Suprapubic skin (tissue), 4 donors: ENCODE results near the gene HNRNPH1. TPM values are rescaled to one million over a fixed set of nuclear protein-coding genes. Genes with fewer than 3 reads are reported as not detected.

Experiments
- DNase-seq, 2 donors: peaks; one replicate each; pipeline ENCODE4 v3.0.0-alpha.2; 2019; ENCODE audit warnings: low spot score in 2 of 2
- H3K27ac ChIP-seq: fragments of 200-600 bp; sonication (generic); one replicate; pipeline ENCODE4 v1.5.1; 2019
- H3K27me3 ChIP-seq: fragments of 200-600 bp; sonication (generic); one replicate; pipeline ENCODE4 v1.5.1; 2019
- H3K36me3 ChIP-seq: fragments of 200-600 bp; sonication (generic); one replicate; pipeline ENCODE4 v1.5.1; 2019
- H3K4me1 ChIP-seq: fragments of 200-600 bp; sonication (generic); one replicate; pipeline ENCODE4 v1.5.1; 2019
- H3K4me3 ChIP-seq: fragments of 200-600 bp; sonication (generic); one replicate; pipeline ENCODE4 v1.5.1; 2019; ENCODE audit warnings: mild to moderate bottlenecking
- H3K9me3 ChIP-seq: fragments of 200-600 bp; sonication (generic); one replicate; pipeline ENCODE4 v1.5.1; 2019
- CTCF ChIP-seq, 2 donors: fragments of 200-600 bp in 1 of 2; fragments of 450-650 bp in 1 of 2; sonication (generic) in 1 of 2; IDR thresholded peaks; one replicate each; pipeline ENCODE4 v1.5.1; 2016 to 2019; ENCODE audit warnings: antibody characterized with exemption in 2 of 2, mild to moderate bottlenecking in 1 of 2, moderate library complexity in 1 of 2
- EP300 ChIP-seq: sonication (generic); formaldehyde crosslinking; IDR thresholded peaks from one replicate; pipeline ENCODE4 v1.6.1; 2017; ENCODE audit warnings: antibody characterized with exemption
- POLR2A ChIP-seq, 2 donors: fragments of 450-650 bp; IDR thresholded peaks; one replicate each; pipeline ENCODE4 v1.6.1; 2017; ENCODE audit warnings: antibody characterized with exemption in 2 of 2, mild to moderate bottlenecking in 2 of 2, moderate library complexity in 2 of 2
- POLR2AphosphoS5 ChIP-seq, 3 donors: sonication (generic); formaldehyde crosslinking; IDR thresholded peaks; one replicate each; pipeline ENCODE4 v1.6.1; 2017; ENCODE audit warnings: antibody characterized with exemption in 3 of 3
- WGBS: methylation state at CpG from one replicate; pipeline ENCODE4 v1.1.5; 2018; 5-methylcytosine and 5-hydroxymethylcytosine counted together
- total RNA-seq, 4 donors: library from RNA; depleted of rRNA; stranded (reverse); fragments of >200 nt; gene quantifications; one replicate each; pipeline ENCODE4 v1.1.0, GENCODE V29; 2016

Gene HNRNPH1
- total RNA-seq, 4 donors from 2014 or later = 260 to 868 (median 295) TPM

DNA sequence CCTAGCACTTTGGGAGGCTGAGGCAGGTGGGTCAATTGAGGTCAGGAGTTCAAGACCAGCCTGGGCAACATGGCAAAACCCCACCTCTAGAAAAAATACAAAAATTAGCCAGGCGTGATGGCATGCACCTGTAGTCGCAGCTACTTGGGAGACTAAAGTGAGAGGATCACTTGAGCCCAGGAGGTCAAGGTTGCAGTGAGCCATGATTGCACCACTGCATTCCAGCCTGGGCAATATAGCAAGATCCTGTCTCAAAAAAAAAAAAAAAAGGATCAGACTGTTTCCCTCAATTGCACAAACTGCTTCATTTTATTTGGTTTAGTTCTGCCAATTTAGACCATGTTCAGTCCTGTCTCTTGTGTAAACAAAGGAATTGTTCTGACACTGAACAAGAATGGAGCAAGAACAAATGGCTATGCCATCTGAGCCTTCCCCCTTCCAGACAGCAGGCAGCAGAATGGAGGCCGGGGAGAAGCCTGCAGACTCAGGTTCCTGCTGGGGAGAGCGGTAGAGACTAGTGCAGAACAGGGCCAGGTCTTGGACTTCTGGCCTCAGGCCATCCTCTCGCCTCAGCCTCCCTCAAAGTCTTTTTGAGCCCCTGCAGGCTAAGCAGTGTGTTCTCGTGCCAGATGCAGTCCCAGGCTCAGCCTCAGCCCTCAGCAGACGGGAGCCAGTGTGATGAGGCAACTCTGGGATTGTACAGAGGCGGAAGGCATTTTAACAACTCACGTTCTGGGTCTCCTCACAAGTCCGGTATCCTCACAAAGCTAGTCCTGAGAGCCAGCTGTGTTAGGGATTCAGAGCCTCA is 18.2 kb downstream of the HNRNPH1 start:
- Histone ChIP-seq H3K36me3 (peaks cover 75% of the 10 kb centered on the region), H3K27ac (no peak overlapping the region), H3K4me1 (peaks cover 22% of the 10 kb centered on the region)

DNA sequence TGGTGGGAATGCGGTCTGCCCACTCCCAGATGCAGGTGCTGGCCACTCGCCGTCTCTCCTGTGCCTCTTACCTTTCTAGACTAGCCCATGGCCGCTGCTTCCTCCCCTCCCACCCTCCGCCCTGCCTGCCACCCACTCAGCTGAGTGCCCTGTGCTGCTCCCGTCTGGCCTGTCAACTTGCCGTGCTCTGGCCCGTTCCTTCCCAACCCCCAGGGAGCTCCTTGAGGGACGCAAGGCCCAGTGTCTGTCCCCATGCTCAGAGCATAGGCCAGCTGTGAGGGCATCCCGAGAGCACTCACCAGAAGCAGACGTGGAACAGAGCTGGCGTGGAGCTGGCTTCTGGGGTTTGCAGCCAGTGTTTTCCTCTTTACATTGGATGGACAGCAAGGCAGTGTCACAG is 20.2 kb downstream of the HNRNPH1 start:
- Histone ChIP-seq H3K9me3 (no peaks in the 10 kb centered on the region), H3K36me3 (peaks cover 81% of the 10 kb centered on the region), H3K27ac (no peak overlapping the region), H3K4me1 (peaks cover 22% of the 10 kb centered on the region), H3K4me3 (no peak overlapping the region), H3K27me3 (no peaks in the 10 kb centered on the region)
- DNase-seq = peak in 1 of 2 donors; percentile 67
- 95% methylated on average over 12 of the region's 12 CpGs for WGBS
- TF ChIP-seq CTCF (IDR thresholded peaks at IDR 0.05) (no peak), POLR2A (IDR thresholded peaks at IDR 0.05) (no peak), EP300 (no peak), POLR2AphosphoS5 (IDR thresholded peaks at IDR 0.05) (no peak)

More for the DNA sequence above, 18.2 kb downstream of the HNRNPH1 start:
- peak in 1 of 2 donors; percentile 68 for DNase-seq
- H3K4me3 ChIP-seq = no peak overlapping the region
- no peak for TF ChIP-seq POLR2AphosphoS5 (IDR thresholded peaks at IDR 0.05)
- no peak for TF ChIP-seq POLR2A (IDR thresholded peaks at IDR 0.05)
- no peak for TF ChIP-seq EP300
- TF ChIP-seq CTCF (IDR thresholded peaks at IDR 0.05) = no peak
- H3K9me3 ChIP-seq = no peaks in the 10 kb centered on the region
- WGBS = 67% methylated on average over 8 of the region's 10 CpGs
- no peaks in the 10 kb centered on the region for H3K27me3 ChIP-seq

- Histone ChIP-seq H3K36me3 (peaks cover 87% of the 10 kb centered on the region), H3K4me1 (peaks cover 16% of the 10 kb centered on the region)
- 92% methylated on average over 15 of the region's 18 CpGs for WGBS
Observed at GRCh38 chr5:179601871-179602625, 21.4 kb downstream of the HNRNPH1 start.

DNA sequence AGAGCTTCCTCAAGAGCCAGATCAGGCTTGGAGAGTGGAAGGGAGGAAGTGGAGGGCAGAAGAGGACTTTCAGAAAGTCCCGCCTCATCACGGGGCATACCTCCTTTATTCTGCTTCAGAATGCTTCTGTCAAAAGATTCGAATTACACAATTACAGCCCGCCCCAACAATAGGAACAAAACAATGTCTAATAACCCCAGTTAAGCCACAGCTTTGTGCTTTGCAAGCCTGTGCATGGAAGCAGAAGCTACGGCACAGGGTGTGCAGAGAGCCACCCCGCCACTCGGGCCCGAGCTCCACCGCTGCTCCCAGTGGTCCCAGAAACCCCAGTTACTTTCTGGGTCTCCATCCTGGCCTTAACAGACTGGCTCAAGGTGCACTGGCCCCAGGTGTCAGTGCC is 23.5 kb downstream of the HNRNPH1 start:
- TF ChIP-seq POLR2AphosphoS5 (IDR thresholded peaks at IDR 0.05) (no peak), POLR2A (IDR thresholded peaks at IDR 0.05) (no peak), CTCF (IDR thresholded peaks at IDR 0.05) (no peak), EP300 (no peak)

More at GRCh38 chr5:179601871-179602625, 21.4 kb downstream of the HNRNPH1 start:
- no peak overlapping the region for H3K27ac ChIP-seq
- H3K4me3 ChIP-seq = no peak overlapping the region
- DNase-seq = peak; percentile 38 to 64
- TF ChIP-seq EP300 = no peak
- no peak for TF ChIP-seq POLR2AphosphoS5 (IDR thresholded peaks at IDR 0.05)
- no peak for TF ChIP-seq POLR2A (IDR thresholded peaks at IDR 0.05)
- no peak for TF ChIP-seq CTCF (IDR thresholded peaks at IDR 0.05)
- no peaks in the 10 kb centered on the region for H3K9me3 ChIP-seq
- H3K27me3 ChIP-seq = no peaks in the 10 kb centered on the region

DNA sequence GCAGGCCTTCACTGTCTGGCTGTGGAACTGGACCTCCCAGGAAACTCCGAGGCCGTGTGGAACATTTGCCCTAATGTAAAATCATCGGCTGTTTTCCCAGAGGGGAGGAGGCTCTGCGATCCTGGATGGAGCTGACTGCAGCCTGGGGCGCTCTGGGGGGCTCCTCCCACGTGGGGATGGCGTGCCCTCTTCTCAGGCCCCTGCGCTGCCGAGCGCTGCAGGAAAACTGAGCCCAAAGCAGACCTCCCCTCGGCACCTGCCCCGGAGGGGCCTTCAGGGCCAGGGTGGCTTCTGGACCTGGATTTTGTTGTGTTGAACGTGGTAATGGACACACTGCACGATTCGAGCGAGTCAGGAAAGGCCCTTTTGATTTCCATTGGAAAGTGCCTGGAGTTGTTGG is 23.9 kb downstream of the HNRNPH1 start:
- TF ChIP-seq EP300 (no peak), POLR2A (IDR thresholded peaks at IDR 0.05) (no peak), POLR2AphosphoS5 (IDR thresholded peaks at IDR 0.05) (no peak), CTCF (IDR thresholded peaks at IDR 0.05) (no peak)
- H3K36me3 ChIP-seq = peaks cover 93% of the 10 kb centered on the region
- no peaks in the 10 kb centered on the region for H3K27me3 ChIP-seq
- no peaks in the 10 kb centered on the region for H3K4me1 ChIP-seq
- no peak overlapping the region for H3K27ac ChIP-seq
- 90% methylated on average over 11 of the region's 16 CpGs for WGBS
- DNase-seq = peak; percentile 49 to 64
- H3K9me3 ChIP-seq = no peaks in the 10 kb centered on the region
- H3K4me3 ChIP-seq = no peak overlapping the region

More for the DNA sequence above, 23.5 kb downstream of the HNRNPH1 start:
- Histone ChIP-seq H3K27ac (no peak overlapping the region), H3K4me3 (no peak overlapping the region), H3K36me3 (peaks cover 89% of the 10 kb centered on the region), H3K4me1 (no peaks in the 10 kb centered on the region), H3K27me3 (no peaks in the 10 kb centered on the region), H3K9me3 (no peaks in the 10 kb centered on the region)
- 68% methylated on average over 6 of the region's 9 CpGs for WGBS
- peak; percentile 46 to 70 for DNase-seq
